ENCODE data around the gene PTEN.
"Not testable (repeated sequence)": the region's sequence is repeated elsewhere in the genome, so short reads cannot be mapped to it uniquely, and the experiment has no call there.

PTEN gene

GRCh38 chr10:87878664-87879459 lies 15.4 kb downstream of the PTEN start:
- 22% methylated on average over 8 of the region's 9 CpGs for WGBS (ENCODE audit: insufficient coverage)
- H3K4me1 ChIP-seq (ENCODE audit: control extremely low read depth in 1 of 4, control insufficient read depth in 4 of 4, insufficient read depth in 4 of 4, low read length in 3 of 4): peaks cover 8 to 59% (median 14%) of the 10 kb centered on the region in 4 experiments
- peak overlapping the region in 3 of 7 experiments; percentile 11 to 54 (median 52) for H3K4me3 ChIP-seq (ENCODE audit: control insufficient read depth in 1 of 7, extremely low read depth in 1 of 7, insufficient read depth in 4 of 7, low read depth in 2 of 7, low read length in 6 of 7)
- H3K36me3 ChIP-seq (ENCODE audit: control insufficient read depth in 4 of 4, insufficient read depth in 4 of 4, low read length in 3 of 4): peaks cover 0 to 30% (median 5%) of the 10 kb centered on the region in 4 experiments
- H3K27me3 ChIP-seq (replicated peaks in 2 of 5; ENCODE audit: control insufficient read depth in 4 of 5, insufficient read depth in 5 of 5, low read length in 4 of 5): no peaks in the 10 kb centered on the region
- ChIA-PET POLR2A (interaction anchor here (0.9 kb wide), 1 partner anchor 38 kb away, joined by 6 read pairs; no protein-coding TSS in a partner anchor), CTCF (interaction anchor here (0.6 to 1.4 kb wide), 5 partner anchors 9 to 61 kb away, joined by 3 to 6 read pairs (median 3); partner anchors contain the start of gene ATAD1)
- peaks cover 0 to 3% (median 0%) of the 10 kb centered on the region in 5 experiments for H3K9me3 ChIP-seq (ENCODE audit: control extremely low read depth in 1 of 5, control insufficient read depth in 4 of 5, insufficient read depth in 2 of 5, low read depth in 1 of 5, low read length in 4 of 5)
- DNase-seq: peak; percentile 81 to 97 (median 93)
- peak overlapping the region; percentile 78 to 81 for H3K27ac ChIP-seq (ENCODE audit: insufficient read depth in 1 of 2, low read depth in 1 of 2, low read length in 2 of 2, poor library complexity in 1 of 2, severe bottlenecking in 2 of 2)

- peaks cover 0 to 3% (median 0%) of the 10 kb centered on the region in 5 experiments for H3K9me3 ChIP-seq (ENCODE audit: control extremely low read depth in 1 of 5, control insufficient read depth in 4 of 5, insufficient read depth in 2 of 5, low read depth in 1 of 5, low read length in 4 of 5)
- no peaks in the 10 kb centered on the region for H3K27me3 ChIP-seq (replicated peaks in 2 of 5; ENCODE audit: control insufficient read depth in 4 of 5, insufficient read depth in 5 of 5, low read length in 4 of 5)
- H3K4me3 ChIP-seq (ENCODE audit: control insufficient read depth in 1 of 7, extremely low read depth in 1 of 7, insufficient read depth in 4 of 7, low read depth in 2 of 7, low read length in 6 of 7): peak overlapping the region in 2 of 7 experiments; percentile 10 to 48
- peaks cover 4 to 36% (median 8%) of the 10 kb centered on the region in 4 experiments for H3K36me3 ChIP-seq (ENCODE audit: control insufficient read depth in 4 of 4, insufficient read depth in 4 of 4, low read length in 3 of 4)
- H3K4me1 ChIP-seq (ENCODE audit: control extremely low read depth in 1 of 4, control insufficient read depth in 4 of 4, insufficient read depth in 4 of 4, low read length in 3 of 4): peaks cover 3 to 44% (median 9%) of the 10 kb centered on the region in 4 experiments
- DNase-seq: peak in 2 of 3 donors; percentile 63 to 73
- ChIA-PET CTCF (interaction anchor here (0.8 to 1.1 kb wide), 2 partner anchors 8 to 22 kb away, joined by 3 to 6 read pairs; no protein-coding TSS in a partner anchor), POLR2A (no interaction called here)
- peak overlapping the region; percentile 25 to 81 for H3K27ac ChIP-seq (ENCODE audit: insufficient read depth in 1 of 2, low read depth in 1 of 2, low read length in 2 of 2, poor library complexity in 1 of 2, severe bottlenecking in 2 of 2)
Measured at GRCh38 chr10:87880336-87880735, 16.9 kb downstream of the PTEN start.

- CTCF ChIA-PET: interaction anchor here (0.6 to 1.5 kb wide), 2 partner anchors 10 to 61 kb away, joined by 4 to 6 read pairs; no protein-coding TSS in a partner anchor
- POLR2A ChIA-PET: interaction anchor here (0.7 kb wide), 1 partner anchor 11 kb away, joined by 8 read pairs; no protein-coding TSS in a partner anchor
- 100% methylated on average over 2 of the region's 5 CpGs for WGBS (ENCODE audit: insufficient coverage)
- Histone ChIP-seq H3K9me3 (ENCODE audit: control extremely low read depth in 1 of 5, control insufficient read depth in 4 of 5, insufficient read depth in 2 of 5, low read depth in 1 of 5, low read length in 4 of 5) (peaks cover 0 to 11% (median 4%) of the 10 kb centered on the region in 5 experiments), H3K36me3 (ENCODE audit: control insufficient read depth in 4 of 4, insufficient read depth in 4 of 4, low read length in 3 of 4) (peaks cover 4 to 47% (median 19%) of the 10 kb centered on the region in 4 experiments), H3K4me1 (ENCODE audit: control extremely low read depth in 1 of 4, control insufficient read depth in 4 of 4, insufficient read depth in 4 of 4, low read length in 3 of 4) (peaks cover 3 to 37% (median 9%) of the 10 kb centered on the region in 4 experiments)
- not testable (repeated sequence) for H3K4me3 ChIP-seq (ENCODE audit: control insufficient read depth in 1 of 7, extremely low read depth in 1 of 7, insufficient read depth in 4 of 7, low read depth in 2 of 7, low read length in 6 of 7); H3K27ac ChIP-seq (ENCODE audit: insufficient read depth in 1 of 2, low read depth in 1 of 2, low read length in 2 of 2, poor library complexity in 1 of 2, severe bottlenecking in 2 of 2); H3K27me3 ChIP-seq (replicated peaks in 2 of 5; ENCODE audit: control insufficient read depth in 4 of 5, insufficient read depth in 5 of 5, low read length in 4 of 5); DNase-seq
Measured at GRCh38 chr10:87881373-87882059, 18.1 kb downstream of the PTEN start.

- Histone ChIP-seq H3K36me3 (ENCODE audit: control insufficient read depth in 4 of 4, insufficient read depth in 4 of 4, low read length in 3 of 4) (peaks cover 16 to 59% (median 28%) of the 10 kb centered on the region in 4 experiments), H3K4me3 (ENCODE audit: control insufficient read depth in 1 of 7, extremely low read depth in 1 of 7, insufficient read depth in 4 of 7, low read depth in 2 of 7, low read length in 6 of 7) (no peak overlapping the region), H3K27ac (ENCODE audit: insufficient read depth in 1 of 2, low read depth in 1 of 2, low read length in 2 of 2, poor library complexity in 1 of 2, severe bottlenecking in 2 of 2) (no peak overlapping the region), H3K4me1 (ENCODE audit: control extremely low read depth in 1 of 4, control insufficient read depth in 4 of 4, insufficient read depth in 4 of 4, low read length in 3 of 4) (peaks cover 3 to 30% (median 9%) of the 10 kb centered on the region in 4 experiments), H3K27me3 (replicated peaks in 2 of 5; ENCODE audit: control insufficient read depth in 4 of 5, insufficient read depth in 5 of 5, low read length in 4 of 5) (no peaks in the 10 kb centered on the region), H3K9me3 (ENCODE audit: control extremely low read depth in 1 of 5, control insufficient read depth in 4 of 5, insufficient read depth in 2 of 5, low read depth in 1 of 5, low read length in 4 of 5) (peaks cover 3 to 18% (median 13%) of the 10 kb centered on the region in 5 experiments)
- ChIA-PET CTCF (interaction anchor here (0.8 to 2.1 kb wide), 4 partner anchors 10 to 21 kb away, joined by 3 to 6 read pairs (median 6); no protein-coding TSS in a partner anchor), POLR2A (no interaction called here)
- WGBS (ENCODE audit: insufficient coverage): 100% methylated on average over 1 of the region's 2 CpGs
- DNase-seq: no peak
Measured at GRCh38 chr10:87882555-87883294, 19.3 kb downstream of the PTEN start.

GRCh38 chr10:87886635-87887034 lies 23.2 kb downstream of the PTEN start:
- WGBS (ENCODE audit: insufficient coverage): no CpG with 5 or more reads among the region's 2 CpGs
- Histone ChIP-seq H3K4me1 (ENCODE audit: control extremely low read depth in 1 of 4, control insufficient read depth in 4 of 4, insufficient read depth in 4 of 4, low read length in 3 of 4) (peaks cover 0 to 4% (median 0%) of the 10 kb centered on the region in 4 experiments), H3K27ac (ENCODE audit: insufficient read depth in 1 of 2, low read depth in 1 of 2, low read length in 2 of 2, poor library complexity in 1 of 2, severe bottlenecking in 2 of 2) (no peak overlapping the region)

GRCh38 chr10:87887146-87887545 lies 23.7 kb downstream of the PTEN start:
- CTCF ChIA-PET: interaction anchor here (1.0 to 2.4 kb wide), 4 partner anchors 7 to 61 kb away, joined by 3 to 8 read pairs (median 6); no protein-coding TSS in a partner anchor
- Histone ChIP-seq H3K4me3 (ENCODE audit: control insufficient read depth in 1 of 7, extremely low read depth in 1 of 7, insufficient read depth in 4 of 7, low read depth in 2 of 7, low read length in 6 of 7) (no peak overlapping the region), H3K4me1 (ENCODE audit: control extremely low read depth in 1 of 4, control insufficient read depth in 4 of 4, insufficient read depth in 4 of 4, low read length in 3 of 4) (peaks cover 0 to 4% (median 0%) of the 10 kb centered on the region in 4 experiments), H3K27ac (ENCODE audit: insufficient read depth in 1 of 2, low read depth in 1 of 2, low read length in 2 of 2, poor library complexity in 1 of 2, severe bottlenecking in 2 of 2) (no peak overlapping the region), H3K27me3 (replicated peaks in 2 of 5; ENCODE audit: control insufficient read depth in 4 of 5, insufficient read depth in 5 of 5, low read length in 4 of 5) (no peaks in the 10 kb centered on the region), H3K9me3 (ENCODE audit: control extremely low read depth in 1 of 5, control insufficient read depth in 4 of 5, insufficient read depth in 2 of 5, low read depth in 1 of 5, low read length in 4 of 5) (peaks cover 3 to 16% (median 13%) of the 10 kb centered on the region in 5 experiments), H3K36me3 (ENCODE audit: control insufficient read depth in 4 of 4, insufficient read depth in 4 of 4, low read length in 3 of 4) (peaks cover 22 to 55% (median 32%) of the 10 kb centered on the region in 4 experiments)
- DNase-seq: no peak
- POLR2A ChIA-PET: no interaction called here
- no CpG with 5 or more reads among the region's 1 CpG for WGBS (ENCODE audit: insufficient coverage)

More at GRCh38 chr10:87886635-87887034, 23.2 kb downstream of the PTEN start:
- Histone ChIP-seq H3K27me3 (replicated peaks in 2 of 5; ENCODE audit: control insufficient read depth in 4 of 5, insufficient read depth in 5 of 5, low read length in 4 of 5) (no peaks in the 10 kb centered on the region), H3K9me3 (ENCODE audit: control extremely low read depth in 1 of 5, control insufficient read depth in 4 of 5, insufficient read depth in 2 of 5, low read depth in 1 of 5, low read length in 4 of 5) (peaks cover 3 to 16% (median 13%) of the 10 kb centered on the region in 5 experiments), H3K4me3 (ENCODE audit: control insufficient read depth in 1 of 7, extremely low read depth in 1 of 7, insufficient read depth in 4 of 7, low read depth in 2 of 7, low read length in 6 of 7) (no peak overlapping the region), H3K36me3 (ENCODE audit: control insufficient read depth in 4 of 4, insufficient read depth in 4 of 4, low read length in 3 of 4) (peaks cover 22 to 55% (median 32%) of the 10 kb centered on the region in 4 experiments)
- ChIA-PET CTCF (interaction anchor here (1.0 to 2.2 kb wide), 2 partner anchors 16 to 62 kb away, joined by 3 to 8 read pairs; no protein-coding TSS in a partner anchor), POLR2A (no interaction called here)
- DNase-seq: no peak

Data from common myeloid progenitor, CD34-positive (primary cell).